ENCODE measurements around the gene CATSPERB. TPM values are rescaled to one million over a fixed set of nuclear protein-coding genes. Genes with fewer than 3 reads are reported as not detected.
"Not testable (repeated sequence)": the region's sequence is repeated elsewhere in the genome, so short reads cannot be mapped to it uniquely, and the experiment has no call there.

The CATSPERB gene
- total RNA-seq, 1 experiment from 2014 or later, result 0.20 TPM

DNA sequence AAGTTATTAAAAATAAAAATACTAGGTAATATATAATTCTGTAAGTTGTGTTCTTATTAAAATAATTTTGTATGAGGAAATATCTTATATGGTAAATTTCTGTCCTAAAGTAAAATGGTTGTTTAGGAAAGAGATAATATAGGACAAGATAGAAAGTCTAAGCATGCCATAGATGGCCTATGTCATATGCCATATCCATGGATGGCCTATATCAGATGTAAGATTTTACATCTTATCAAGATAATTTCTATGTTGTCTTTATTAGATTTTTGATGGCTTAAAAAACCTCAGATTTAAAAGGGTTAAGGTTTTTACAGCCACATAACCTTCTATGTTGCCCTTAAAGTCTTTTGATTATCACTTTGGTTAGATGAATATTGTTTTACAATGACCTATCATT lies 52.6 kb downstream of the CATSPERB start:
- DNase-seq (ENCODE audit: extremely low read depth, low read depth), result no peak

DNA sequence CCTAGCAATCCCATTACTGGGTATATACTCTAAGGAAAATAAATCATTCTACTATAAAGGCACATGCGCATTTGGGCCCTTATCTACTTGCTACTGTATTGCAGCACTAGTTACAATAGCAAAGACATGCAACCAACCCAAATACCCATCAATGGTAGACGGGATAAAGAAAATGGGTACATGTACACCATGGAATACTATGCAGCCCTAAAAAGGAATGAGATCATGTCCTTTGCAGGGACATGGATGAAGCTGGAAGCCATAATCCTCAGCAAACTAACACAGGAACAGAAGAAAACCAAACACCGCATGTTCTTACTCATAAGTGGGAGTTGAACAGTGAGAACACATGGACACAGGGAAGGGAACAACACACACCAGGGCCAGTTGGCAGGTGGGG lies 54.2 kb downstream of the CATSPERB start:
- not testable (repeated sequence) for DNase-seq (ENCODE audit: extremely low read depth, low read depth)

DNA sequence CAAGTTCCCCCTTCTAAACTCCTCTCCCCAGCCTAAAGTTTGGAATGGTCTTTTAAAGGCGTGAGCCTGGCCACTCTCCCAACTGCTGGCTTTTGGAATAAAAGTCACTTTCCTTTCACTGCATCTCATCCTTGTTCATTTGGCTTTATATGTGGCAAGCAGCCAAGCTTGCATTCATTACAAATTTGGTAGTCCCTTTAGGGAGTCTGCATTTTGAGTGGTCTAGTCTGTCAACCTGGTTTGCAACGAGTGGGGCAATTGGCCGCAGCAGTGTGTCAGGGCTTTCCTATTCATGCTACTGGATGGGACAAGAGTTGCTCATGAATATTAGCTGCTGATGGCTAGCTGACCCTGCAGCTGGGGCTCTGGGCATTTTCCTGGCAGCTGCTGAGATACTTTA lies 57.0 kb downstream of the CATSPERB start:
- DNase-seq (ENCODE audit: extremely low read depth, low read depth), result no peak

DNA sequence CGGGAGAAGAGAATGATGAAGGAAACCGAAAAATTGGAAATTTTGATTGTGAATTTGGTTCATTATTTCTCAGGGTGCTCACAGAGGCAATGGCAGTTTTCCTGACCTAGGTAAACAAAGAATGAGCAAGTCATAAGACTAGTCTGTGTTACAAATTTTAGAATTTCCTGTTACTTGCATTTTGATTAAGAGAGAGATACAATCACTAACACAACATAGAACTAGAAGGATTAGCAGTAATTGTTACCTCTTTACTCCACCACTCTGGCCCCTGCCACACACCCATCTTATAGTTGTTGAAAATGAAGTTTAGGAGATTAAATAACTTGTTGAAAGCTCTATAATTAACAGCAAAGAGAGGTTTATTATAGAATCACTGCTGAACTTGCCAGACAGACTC lies 62.0 kb downstream of the CATSPERB start:
- no peak for DNase-seq (ENCODE audit: extremely low read depth, low read depth)

DNA sequence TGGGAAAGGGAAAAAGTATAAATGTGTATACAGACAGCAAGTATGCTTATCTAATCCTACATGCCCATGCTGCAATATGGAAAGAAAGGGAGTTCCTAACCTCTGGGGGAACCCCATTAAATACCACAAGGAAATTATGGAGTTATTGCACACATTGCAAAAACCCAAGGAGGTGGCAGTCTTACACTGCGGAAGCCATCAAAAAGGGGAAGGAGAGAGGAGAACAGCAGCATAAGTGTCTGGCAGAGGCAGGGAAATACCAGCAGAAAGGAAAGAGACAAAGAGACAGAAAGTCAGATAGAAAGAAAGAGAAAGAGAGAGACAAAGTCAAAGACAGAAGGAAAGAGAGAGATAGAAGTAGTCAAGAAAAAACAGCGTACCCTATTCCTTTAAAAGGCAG lies 64.8 kb downstream of the CATSPERB start:
- DNase-seq (ENCODE audit: extremely low read depth, low read depth), result not testable (repeated sequence)

DNA sequence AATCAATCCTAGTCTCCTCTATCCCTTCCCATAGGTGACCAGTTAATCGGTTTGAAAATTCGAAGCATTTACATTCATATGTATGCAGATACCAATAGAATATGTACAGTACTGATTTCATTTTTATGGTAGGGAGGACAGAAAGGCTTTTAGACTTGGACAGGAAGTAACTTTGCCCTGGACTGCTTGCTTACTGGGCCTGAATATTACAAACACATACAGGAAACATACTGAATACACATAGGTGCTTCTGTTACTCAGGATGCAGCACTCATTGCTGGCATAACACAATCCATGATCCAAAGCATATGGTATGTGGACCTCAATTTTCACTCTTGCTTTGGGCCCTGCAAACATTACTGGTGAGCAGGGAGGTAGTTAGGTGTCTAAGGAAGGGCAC lies 71.1 kb downstream of the CATSPERB start:
- no peak for DNase-seq (ENCODE audit: extremely low read depth, low read depth)

DNA sequence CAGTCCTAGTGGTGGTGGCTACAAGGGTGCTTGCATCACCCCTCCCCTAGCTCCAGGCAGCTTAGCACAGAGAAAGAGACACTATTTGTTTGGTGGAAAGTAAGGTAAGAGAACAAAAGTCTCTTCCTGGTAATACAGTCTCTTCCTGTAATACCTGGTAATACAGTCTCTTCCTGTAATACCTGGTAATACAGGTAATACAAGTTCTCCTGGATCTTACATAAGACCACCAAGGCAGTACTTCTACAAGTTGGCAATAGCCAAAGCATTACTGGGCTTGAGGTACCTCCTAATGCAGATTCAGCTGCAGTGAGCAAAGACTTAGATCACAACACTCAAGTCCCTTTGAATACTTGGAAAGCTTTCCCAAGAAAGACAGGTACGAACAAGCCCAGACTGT lies 77.0 kb downstream of the CATSPERB start:
- DNase-seq (ENCODE audit: extremely low read depth, low read depth), result no peak

DNA sequence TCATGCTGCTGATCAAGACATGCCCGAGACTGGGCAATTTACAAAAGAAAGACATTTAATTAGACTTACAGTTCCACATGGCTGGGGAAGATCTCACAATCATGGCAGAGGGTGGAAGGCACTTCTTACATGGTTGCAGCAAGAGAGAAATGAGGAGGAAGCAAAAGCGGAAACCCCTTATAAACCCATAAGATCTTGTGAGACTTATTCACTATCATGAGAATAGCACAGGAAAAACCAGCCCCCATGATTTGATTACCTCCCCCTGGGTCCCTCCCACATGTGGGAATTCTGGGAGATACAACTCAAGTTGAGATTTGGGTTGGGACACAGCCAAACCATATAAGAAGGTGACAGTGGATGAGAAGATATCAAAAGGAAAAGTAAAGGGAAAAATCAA lies 78.4 kb downstream of the CATSPERB start:
- no peak for DNase-seq (ENCODE audit: extremely low read depth, low read depth)

DNA sequence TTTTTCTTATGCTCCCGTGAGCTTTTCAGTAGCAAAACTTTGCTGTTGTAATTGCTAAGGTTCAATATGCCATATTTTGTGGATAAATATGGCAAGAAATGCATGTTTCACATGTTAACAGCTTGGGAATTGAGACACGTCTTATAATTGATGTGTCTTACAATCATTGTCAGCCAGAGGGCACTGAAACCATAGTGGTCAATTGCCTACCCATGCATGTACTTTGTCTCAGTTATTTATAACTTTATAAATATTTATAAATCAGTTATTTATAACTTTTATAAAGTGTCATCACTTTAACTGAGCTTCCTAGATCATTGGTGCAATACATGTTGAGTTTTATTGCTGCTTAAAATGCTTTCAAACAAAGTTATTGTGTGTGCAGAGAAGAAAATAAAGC lies 82.0 kb downstream of the CATSPERB start:
- peak; percentile 38 for DNase-seq (ENCODE audit: extremely low read depth, low read depth)

DNA sequence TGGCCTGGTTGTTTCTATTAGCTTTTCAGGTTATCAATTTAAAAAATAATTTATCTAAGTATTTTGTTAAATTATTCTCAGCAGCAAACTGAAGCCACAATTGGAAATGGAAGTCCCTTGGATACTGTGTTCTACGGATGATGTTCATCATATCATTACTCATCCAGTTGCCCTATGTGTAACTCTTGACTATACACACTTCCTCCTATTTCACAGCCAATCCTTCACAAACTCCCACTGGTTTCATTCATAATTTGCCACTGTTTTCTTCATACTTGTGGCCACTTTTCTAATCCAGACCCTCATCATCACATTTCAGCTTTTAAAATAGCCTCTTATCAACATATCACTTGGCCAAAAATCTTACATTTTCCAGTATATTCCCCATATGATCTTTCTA lies 84.0 kb downstream of the CATSPERB start:
- no peak for DNase-seq (ENCODE audit: extremely low read depth, low read depth)

DNA sequence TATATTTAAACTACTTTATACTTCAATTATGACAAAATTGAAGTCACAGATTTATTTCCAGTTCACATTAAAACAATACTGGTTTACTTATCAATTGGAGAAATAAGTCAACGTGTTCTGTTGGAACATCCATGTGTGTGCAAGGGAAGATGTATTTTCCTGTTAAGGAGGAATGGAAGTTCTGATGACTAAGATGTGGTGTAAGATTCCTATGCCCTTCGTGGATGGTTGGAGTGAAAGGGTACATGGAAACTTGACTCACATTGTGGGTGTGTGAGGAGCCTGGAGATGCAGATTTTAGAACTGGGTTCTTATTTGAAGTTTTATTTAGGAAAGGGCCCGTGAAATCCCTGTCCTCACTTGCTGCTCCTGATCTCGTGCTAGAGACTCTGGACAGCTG lies 95.3 kb downstream of the CATSPERB start:
- no peak for DNase-seq (ENCODE audit: extremely low read depth, low read depth)

DNA sequence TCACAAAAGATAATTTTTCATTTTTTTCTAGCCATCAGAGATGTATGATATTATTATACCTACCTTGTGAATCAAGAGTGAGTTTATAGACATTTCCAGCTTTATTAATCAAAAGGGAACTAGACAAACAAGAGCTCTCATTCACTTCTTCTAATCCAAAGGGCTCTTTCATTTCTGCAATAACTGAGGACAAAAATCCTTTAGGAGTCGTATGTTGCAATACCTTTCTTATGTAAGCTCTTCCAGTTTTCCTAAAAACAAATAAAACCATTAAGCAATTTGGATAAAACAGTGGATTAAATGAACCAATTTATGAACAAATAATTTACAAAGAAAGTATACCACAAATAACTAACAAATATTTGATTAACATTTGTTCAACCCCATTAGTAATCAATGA lies 107.1 kb downstream of the CATSPERB start:
- DNase-seq (ENCODE audit: extremely low read depth, low read depth), result no peak

DNA sequence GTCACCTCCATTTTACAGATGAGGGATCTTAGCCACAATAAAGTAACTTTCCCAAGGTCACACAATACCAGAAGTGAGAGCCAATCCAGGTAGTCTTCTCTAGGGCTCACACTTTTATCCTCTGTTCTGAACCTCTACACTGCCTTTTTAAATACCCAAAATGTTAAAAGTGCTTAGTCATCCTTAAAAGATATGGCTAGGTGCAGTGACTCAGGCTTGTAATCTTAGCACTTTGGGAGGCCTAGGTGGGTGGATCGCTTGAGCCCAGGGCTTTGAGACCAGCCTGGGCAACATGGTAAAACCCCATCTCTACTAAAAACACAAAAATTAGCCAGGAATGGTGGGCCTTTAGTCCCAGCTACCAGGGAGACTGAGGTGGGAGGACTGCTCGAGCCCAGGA lies 117.7 kb downstream of the CATSPERB start:
- no peak for DNase-seq (ENCODE audit: extremely low read depth, low read depth)

DNA sequence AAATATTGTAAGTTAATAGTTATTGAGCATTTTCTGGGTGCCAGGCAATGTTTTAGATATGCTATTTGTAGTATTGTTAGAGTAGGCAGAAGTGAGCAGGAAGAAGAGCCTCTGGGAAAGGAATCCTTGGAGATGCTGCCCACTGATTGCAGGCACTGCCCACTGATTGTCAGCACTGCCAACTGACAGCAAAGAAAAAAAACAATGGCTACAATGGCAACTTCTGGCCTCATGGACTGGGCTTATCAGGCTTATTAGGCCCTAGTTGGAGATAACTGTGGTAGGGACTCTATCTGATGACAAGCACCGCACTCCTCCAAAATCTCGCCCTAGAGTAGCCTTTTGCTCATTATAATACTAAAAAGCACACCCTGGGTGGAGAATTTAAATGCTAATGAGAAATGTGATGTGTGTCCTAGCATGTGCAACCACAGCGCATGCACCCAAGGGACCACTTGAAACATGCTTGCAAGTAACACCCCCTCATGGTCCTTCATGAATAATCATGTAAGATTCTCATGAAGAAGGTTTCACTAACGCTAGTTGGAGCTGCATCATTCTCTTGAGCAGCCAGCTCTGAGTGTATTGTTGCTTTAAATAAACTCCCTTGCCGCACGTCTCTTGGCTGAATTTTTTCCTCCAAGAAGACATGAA lies 118.3 kb downstream of the CATSPERB start:
- no peak for DNase-seq (ENCODE audit: extremely low read depth, low read depth)

DNA sequence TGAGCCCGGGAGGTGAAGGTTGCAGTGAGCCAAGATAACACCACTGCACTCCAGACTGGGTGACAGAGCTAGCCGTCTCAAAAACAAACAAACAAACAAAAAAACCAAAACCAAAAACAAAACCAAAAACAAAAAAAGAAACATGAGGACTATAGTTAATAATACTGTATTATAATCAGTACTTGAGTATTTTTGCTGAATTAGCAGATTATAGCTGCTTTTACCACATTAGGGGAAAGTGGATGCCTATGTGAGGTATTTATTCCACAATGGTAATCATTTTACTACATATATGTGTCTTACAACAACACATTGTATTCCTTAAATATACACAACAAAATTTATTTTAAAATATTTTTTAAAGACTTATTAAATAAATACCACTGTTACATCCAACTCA lies 120.4 kb downstream of the CATSPERB start:
- no peak for DNase-seq (ENCODE audit: extremely low read depth, low read depth)

DNA sequence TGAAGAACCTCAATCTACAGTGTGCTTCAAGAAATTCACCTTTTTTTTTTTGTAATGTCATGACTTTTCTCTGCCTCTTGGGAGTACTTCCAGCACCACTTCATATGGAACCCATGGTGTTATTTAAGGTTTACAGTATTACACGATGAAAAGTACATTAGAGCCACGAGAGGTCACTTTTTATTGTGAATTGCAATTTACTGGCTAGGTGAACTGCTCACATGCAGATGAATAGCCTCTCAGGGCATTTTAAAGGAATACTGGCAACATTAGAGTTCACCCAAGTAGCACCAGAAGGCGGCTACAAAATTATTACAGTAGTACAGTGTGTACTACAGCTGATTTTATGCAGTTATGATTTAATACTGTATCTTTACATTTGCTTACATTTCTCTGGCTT lies 122.7 kb downstream of the CATSPERB start:
- no peak for DNase-seq (ENCODE audit: extremely low read depth, low read depth)

DNA sequence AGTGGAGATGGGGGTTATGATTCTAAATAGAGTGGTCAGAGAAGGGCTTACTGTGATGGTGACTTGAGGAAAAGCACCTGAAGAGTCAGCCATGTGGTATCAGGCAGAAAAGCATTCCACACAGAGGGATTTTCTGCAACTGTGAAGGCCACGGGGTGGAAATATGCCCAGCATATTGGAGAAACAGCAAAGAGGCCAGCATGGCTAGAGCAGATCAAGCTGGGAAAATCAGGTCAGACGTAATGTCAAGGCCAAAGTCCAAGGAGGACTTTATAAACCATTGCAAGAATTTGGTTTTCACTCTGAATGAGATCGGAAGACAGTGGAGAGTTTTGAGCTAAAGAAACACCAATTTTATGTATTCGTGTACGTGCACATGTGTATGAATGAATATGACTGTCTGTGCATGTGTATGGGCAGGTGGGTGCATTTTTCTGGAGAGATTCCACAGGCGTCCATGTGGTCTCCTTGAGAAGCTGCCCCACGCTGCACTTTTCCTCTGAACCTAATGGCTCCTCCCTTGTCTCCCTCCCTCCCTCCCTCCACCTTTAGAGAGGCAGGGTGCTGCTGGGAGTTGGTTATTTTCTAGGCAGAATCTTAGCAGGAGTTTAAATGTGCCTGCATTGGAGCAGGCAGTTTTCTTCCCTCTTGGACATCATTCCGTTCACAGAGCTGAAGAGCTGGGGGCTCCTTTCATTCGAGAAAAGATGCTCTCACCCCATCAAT lies 124.4 kb downstream of the CATSPERB start:
- no peak for DNase-seq (ENCODE audit: extremely low read depth, low read depth)

DNA sequence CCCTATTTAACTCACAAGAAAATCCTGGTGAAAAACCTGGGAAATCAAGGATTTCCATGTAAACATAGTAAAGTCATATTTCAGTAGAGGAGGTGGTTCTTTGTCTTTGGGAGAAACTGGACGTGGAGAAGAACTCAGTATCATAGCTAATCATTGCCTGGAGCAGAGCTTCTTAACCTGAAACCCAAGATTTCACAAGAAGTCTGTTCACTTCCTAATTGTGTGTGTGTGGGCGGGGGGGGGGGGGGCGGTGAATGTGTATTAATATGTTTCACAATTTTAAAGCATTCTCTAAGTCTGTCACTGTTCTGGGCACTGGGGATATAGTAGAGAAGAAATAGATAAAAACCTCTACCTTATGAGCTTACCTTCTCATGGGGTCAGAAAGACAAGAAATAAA lies 125.0 kb downstream of the CATSPERB start:
- DNase-seq (ENCODE audit: extremely low read depth, low read depth), result no peak

DNA sequence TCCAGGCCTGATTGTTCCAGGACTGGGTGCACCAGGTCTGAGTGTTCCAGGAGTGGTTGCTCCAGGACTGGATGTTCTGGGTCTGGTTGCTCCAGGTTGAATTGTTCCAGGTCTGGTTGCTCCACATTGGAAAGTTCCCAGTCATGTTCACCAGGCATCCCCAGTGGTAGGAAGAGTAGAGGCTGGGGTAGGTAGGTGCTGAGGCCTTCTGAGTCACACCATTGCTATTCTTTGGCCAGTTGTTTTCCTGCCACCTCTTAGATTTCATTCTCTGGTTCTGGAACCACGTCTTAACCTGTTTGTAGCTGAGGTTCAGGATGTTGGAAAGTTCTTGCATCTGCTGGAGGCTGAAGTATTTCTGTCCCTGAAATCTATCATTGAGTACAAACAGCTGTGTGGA lies 127.3 kb downstream of the CATSPERB start:
- not testable (repeated sequence) for DNase-seq (ENCODE audit: extremely low read depth, low read depth)

DNA sequence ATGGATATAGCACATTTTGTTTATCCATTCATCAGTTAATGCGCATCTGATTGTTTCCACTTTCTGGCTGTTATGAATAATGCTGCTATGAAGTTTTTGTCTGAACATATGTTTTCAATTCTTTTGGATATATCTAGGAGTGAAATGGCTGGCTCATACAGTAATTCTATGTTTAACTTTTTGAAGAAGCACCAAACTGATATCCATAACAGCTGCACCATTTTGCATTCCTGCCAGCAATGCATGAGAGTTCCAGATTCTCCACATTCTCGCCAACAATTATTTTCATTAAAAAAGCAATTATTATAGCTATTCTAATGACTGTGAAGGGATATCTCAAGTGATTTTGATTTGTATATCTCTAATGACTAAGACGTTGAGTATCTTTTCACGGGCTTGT lies 131.9 kb downstream of the CATSPERB start:
- no peak for DNase-seq (ENCODE audit: extremely low read depth, low read depth)

DNA sequence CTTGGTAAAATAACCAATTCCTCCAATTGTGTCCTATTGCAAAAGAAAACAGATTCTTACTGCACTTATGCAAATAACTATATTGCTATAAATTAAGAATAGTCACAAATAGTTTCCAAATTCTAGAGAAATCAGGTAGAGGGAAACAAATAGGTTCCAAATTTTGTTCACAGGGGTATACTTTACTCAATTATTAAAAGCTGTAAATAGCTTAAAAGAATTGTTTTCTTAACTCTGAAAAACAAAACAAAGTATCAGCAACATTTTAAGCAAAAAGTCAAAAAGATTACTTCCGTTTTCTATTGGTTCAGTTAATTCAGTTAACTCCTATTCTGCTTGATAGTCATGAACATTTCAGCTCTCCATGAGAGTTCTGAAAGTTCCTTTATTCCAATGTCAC lies 136.2 kb downstream of the CATSPERB start:
- no peak for DNase-seq (ENCODE audit: extremely low read depth, low read depth)

DNA sequence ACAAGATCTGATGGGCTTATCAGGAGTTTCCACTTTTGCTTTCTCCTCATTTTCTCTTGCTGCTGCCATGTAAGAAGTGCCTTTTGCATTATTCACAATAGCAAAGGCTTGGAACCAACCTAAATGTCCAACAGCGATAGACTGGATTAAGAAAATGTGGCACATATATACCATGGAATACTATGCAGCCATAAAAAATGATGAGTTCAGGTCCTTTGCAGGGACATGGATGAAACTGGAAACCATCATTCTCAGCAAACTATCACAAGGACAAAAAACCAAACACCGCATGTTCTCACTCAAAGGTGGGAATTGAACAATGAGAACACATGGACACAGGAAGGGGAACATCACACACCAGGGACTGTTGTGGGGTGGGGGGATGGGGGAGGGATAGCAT lies 137.9 kb downstream of the CATSPERB start:
- not testable (repeated sequence) for DNase-seq (ENCODE audit: extremely low read depth, low read depth)

DNA sequence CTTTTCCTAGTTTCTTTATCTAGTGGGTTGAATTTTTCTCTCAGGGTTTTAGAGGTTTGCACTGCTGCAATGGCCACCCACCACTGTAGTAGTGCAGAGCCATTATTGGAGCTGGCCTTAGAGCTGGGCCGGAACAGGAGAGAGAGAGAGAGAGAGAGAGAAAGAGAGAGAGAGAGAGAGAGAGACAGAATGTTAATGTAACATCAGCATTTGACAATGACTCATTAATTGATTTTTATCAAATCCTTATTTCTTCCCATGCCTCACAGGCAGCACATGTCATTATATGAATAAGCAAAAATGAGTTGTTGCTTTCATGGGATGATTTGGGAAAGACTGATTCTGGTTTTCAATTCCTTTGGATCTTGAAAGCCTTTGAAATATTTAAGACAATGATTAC lies 145.5 kb downstream of the CATSPERB start:
- no peak for DNase-seq (ENCODE audit: extremely low read depth, low read depth)

Data from NCI-H460 (cell line).